Glutamatergic neuron (in vitro differentiated cells): Measurements from ENCODE around the gene FUT4. TPM values are rescaled to one million over a fixed set of nuclear protein-coding genes. Genes with fewer than 3 reads are reported as not detected.

Experiments
- DNase-seq: peaks from one replicate; pipeline ENCODE4 v3.0.0; 2022
- H3K27ac Mint-ChIP-seq: one replicate; pipeline ENCODE4 v1.8.0; 2020; ENCODE audit warnings: mild to moderate bottlenecking, mixed read lengths, inconsistent platforms; ENCODE audit not compliant: unreplicated experiment
- H3K27me3 Mint-ChIP-seq: one replicate; pipeline ENCODE4 v1.8.0; 2020; ENCODE audit warnings: mild to moderate bottlenecking, moderate library complexity, mixed read lengths, inconsistent platforms; ENCODE audit not compliant: unreplicated experiment
- H3K36me3 Mint-ChIP-seq: one replicate; pipeline ENCODE4 v1.8.0; 2020; ENCODE audit warnings: mild to moderate bottlenecking, mixed read lengths, inconsistent platforms; ENCODE audit not compliant: unreplicated experiment
- H3K4me1 Mint-ChIP-seq: one replicate; pipeline ENCODE4 v1.8.0; 2020; ENCODE audit warnings: mild to moderate bottlenecking, low read depth, mixed read lengths, inconsistent platforms; ENCODE audit not compliant: unreplicated experiment
- H3K4me3 Mint-ChIP-seq: one replicate; pipeline ENCODE4 v1.8.0; 2020; ENCODE audit warnings: mild to moderate bottlenecking, mixed read lengths, inconsistent platforms; ENCODE audit not compliant: unreplicated experiment
- H3K9me3 Mint-ChIP-seq: one replicate; pipeline ENCODE4 v1.8.0; 2020; ENCODE audit warnings: mild to moderate bottlenecking, moderate library complexity, mixed read lengths, inconsistent platforms; ENCODE audit not compliant: unreplicated experiment
- CTCF ChIP-seq: fragments of 200-600 bp; sonication (generic); IDR thresholded peaks from one replicate; pipeline ENCODE4 v1.5.0; 2021; ENCODE audit not compliant: partially characterized antibody, unreplicated experiment
- total RNA-seq: library from RNA; stranded (reverse); fragmentation: NEBNext Ultra II Directional; extraction: Animal tissue kit (Norgen Biotek cat#: 25700); gene quantifications from one replicate; pipeline ENCODE4 v1.2.1, GENCODE V29; 2021; ENCODE audit not compliant: unreplicated experiment

The FUT4 gene
- total RNA-seq, 1 donor from 2014 or later = 2.2 TPM

- H3K9me3 Mint-ChIP-seq = no peaks in the 10 kb centered on the region
- H3K4me3 Mint-ChIP-seq = no peak overlapping the region
- DNase-seq = no peak
- no peaks in the 10 kb centered on the region for H3K4me1 Mint-ChIP-seq
- H3K27ac Mint-ChIP-seq = no peak overlapping the region
- H3K27me3 Mint-ChIP-seq = no peaks in the 10 kb centered on the region
- H3K36me3 Mint-ChIP-seq = no peaks in the 10 kb centered on the region
- TF ChIP-seq CTCF = no peak
These were observed 10.5 kb upstream of the FUT4 start for GRCh38 chr11:94533206-94533605.

- Mint-ChIP-seq H3K4me1 (no peaks in the 10 kb centered on the region), H3K27ac (no peak overlapping the region), H3K36me3 (no peaks in the 10 kb centered on the region), H3K27me3 (no peaks in the 10 kb centered on the region), H3K4me3 (no peak overlapping the region), H3K9me3 (no peaks in the 10 kb centered on the region)
- DNase-seq = no peak
- no peak for TF ChIP-seq CTCF
These were observed 9.8 kb upstream of the FUT4 start for GRCh38 chr11:94533696-94534630.

- Mint-ChIP-seq H3K4me1 (no peaks in the 10 kb centered on the region), H3K27me3 (no peaks in the 10 kb centered on the region), H3K9me3 (no peaks in the 10 kb centered on the region), H3K4me3 (no peak overlapping the region), H3K27ac (no peak overlapping the region), H3K36me3 (no peaks in the 10 kb centered on the region)
- no peak for TF ChIP-seq CTCF
- no peak for DNase-seq
These were observed 7.3 kb upstream of the FUT4 start for GRCh38 chr11:94536386-94536785.

- TF ChIP-seq CTCF = no peak
- H3K9me3 Mint-ChIP-seq = no peaks in the 10 kb centered on the region
- DNase-seq = no peak
- H3K4me3 Mint-ChIP-seq = no peak overlapping the region
- no peaks in the 10 kb centered on the region for H3K36me3 Mint-ChIP-seq
- H3K27ac Mint-ChIP-seq = no peak overlapping the region
- no peaks in the 10 kb centered on the region for H3K4me1 Mint-ChIP-seq
- no peaks in the 10 kb centered on the region for H3K27me3 Mint-ChIP-seq
These were observed 6.6 kb upstream of the FUT4 start for GRCh38 chr11:94537031-94537600.

- no peak overlapping the region for H3K27ac Mint-ChIP-seq
- peaks cover 2% of the 10 kb centered on the region for H3K27me3 Mint-ChIP-seq
- TF ChIP-seq CTCF = no peak
- H3K36me3 Mint-ChIP-seq = no peaks in the 10 kb centered on the region
- H3K9me3 Mint-ChIP-seq = peaks cover 2% of the 10 kb centered on the region
- DNase-seq = no peak
- H3K4me3 Mint-ChIP-seq = no peak overlapping the region
- H3K4me1 Mint-ChIP-seq = no peaks in the 10 kb centered on the region
These were observed 4.3 kb upstream of the FUT4 start for GRCh38 chr11:94539420-94539819.
